Measurements from ENCODE around the gene TMEM108.

GRCh38 chr3:133361011-133361410, 322.8 kb downstream of the TMEM108 start:
- TF ChIP-seq NFRKB (IDR thresholded peaks at IDR 0.05) (no peak), LEF1 (IDR thresholded peaks at IDR 0.05; ENCODE audit: borderline replicate concordance) (no peak), PKNOX1 (IDR thresholded peaks at IDR 0.05) (no peak), ELF4 (IDR thresholded peaks at IDR 0.05) (no peak), FOXK2 (IDR thresholded peaks at IDR 0.05) (no peak)
